Astrocyte of the spinal cord (primary cell): ENCODE measurements around the gene ACER1.

Source experiments
- DNase-seq: peaks from one replicate; pipeline ENCODE4 v3.0.0; 2011; ENCODE audit warnings: low read depth, low spot score
- H3K4me3 ChIP-seq: 2 replicates; pipeline ENCODE4 v1.5.1; 2011; ENCODE audit warnings: low read depth, mild to moderate bottlenecking, low read length, moderate library complexity
- in situ Hi-C: cut with HindIII; loops from 2 replicates; pipeline ENCODE4 v1.10.0; 2017; ENCODE audit warnings: low sequenced_read_pairs
- TF ChIP-seq, protein P1 (sequence below): IDR thresholded peaks from 2 replicates; pipeline ENCODE4 v1.5.1; 2012; ENCODE audit warnings: low read depth, mild to moderate bottlenecking, low read length, inconsistent platforms

Gene ACER1

DNA sequence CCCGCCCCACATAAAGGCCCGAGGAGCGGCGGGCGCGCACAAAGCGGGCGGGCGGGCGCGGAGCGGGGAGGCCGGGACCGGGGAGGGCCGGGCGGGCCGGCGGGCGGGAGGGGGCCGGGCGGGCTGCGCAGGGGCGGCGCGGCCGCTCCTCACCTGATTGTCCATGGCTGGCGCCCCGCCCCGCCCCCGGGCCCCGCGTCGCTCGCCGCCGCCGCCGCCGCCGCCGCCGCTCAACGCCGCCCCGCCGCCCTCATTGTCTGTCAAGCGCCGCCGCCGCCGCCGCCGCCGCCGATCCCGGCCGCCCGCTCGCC lies 53.8 kb downstream of the ACER1 start:
- peak overlapping the region; percentile 86 for H3K4me3 ChIP-seq
- in situ Hi-C loops, result loop anchor here (10.0 kb wide), 1 partner anchor 55 kb away; no protein-coding TSS in a partner anchor
- TF ChIP-seq, protein P1, sequence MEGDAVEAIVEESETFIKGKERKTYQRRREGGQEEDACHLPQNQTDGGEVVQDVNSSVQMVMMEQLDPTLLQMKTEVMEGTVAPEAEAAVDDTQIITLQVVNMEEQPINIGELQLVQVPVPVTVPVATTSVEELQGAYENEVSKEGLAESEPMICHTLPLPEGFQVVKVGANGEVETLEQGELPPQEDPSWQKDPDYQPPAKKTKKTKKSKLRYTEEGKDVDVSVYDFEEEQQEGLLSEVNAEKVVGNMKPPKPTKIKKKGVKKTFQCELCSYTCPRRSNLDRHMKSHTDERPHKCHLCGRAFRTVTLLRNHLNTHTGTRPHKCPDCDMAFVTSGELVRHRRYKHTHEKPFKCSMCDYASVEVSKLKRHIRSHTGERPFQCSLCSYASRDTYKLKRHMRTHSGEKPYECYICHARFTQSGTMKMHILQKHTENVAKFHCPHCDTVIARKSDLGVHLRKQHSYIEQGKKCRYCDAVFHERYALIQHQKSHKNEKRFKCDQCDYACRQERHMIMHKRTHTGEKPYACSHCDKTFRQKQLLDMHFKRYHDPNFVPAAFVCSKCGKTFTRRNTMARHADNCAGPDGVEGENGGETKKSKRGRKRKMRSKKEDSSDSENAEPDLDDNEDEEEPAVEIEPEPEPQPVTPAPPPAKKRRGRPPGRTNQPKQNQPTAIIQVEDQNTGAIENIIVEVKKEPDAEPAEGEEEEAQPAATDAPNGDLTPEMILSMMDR, result no peak
- DNase-seq, result no peak

DNA sequence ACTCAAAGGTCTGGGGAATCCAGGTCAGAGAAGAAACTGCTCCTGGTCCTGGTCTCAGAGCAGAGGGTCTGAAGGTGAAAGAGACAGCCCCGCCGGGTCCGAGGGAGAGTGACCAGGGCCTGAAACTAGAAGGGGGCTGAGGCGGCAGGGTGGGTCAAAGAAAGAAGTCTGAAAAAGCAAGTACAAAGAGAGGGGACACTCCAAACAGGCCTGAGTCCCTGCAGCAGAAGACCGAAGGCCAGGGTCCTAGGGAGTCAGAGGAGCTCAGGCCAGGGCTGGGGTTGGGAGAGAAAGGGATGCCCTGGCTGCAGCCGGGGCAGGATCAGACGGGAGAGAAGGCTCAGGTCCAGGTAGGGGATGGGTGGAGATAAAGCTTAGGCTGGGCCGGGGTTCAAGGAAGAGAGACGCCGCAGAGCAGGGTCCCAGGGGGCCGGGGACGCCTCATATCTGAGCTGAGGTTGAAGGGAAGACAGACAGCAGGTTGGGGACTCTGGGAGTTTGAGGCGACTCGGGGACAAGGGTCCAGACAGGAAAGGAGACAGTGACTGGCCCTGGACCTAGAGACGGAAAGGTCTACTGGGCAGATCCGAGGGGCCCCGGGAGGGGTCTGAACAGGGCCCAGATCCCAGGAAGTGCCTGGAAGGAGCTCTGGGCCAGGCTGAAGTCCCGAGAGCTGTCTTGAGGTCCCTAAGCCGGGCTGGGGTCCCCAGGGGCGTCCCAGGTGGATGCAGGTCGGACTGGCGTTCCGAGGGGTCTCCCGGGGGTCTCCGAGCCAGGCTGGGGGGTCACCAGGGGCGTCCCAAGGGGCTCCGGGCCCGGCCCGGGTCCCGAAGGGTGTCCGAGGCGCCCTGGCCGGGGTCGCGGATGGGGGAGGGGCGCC lies 54.4 kb downstream of the ACER1 start:
- no peak for DNase-seq
- TF ChIP-seq, protein P1, result no peak
- in situ Hi-C loops, result loop anchor here (10.0 kb wide), 1 partner anchor 54 kb away; no protein-coding TSS in a partner anchor
- peak overlapping the region; percentile 86 for H3K4me3 ChIP-seq

DNA sequence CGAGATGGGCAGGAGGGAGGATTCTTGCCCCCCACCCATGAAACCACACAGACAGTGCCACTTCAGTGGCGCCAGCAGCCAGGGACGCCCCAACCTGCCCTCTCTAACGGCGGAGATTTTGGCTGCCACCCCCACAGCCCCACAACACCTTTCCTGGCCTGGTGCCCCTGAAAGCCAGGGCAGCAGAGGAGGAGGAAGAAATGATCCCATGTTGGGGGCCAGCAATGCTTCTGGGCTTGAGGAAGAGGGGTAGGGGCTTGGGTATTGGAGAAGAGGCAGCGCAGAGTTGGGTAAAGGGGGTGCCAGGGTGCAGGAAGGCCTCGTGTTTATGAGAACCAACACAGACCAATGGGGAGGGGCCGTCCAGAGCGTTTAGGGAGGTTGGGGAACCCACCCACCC lies 55.4 kb downstream of the ACER1 start:
- H3K4me3 ChIP-seq, result peak overlapping the region; percentile 86
- no peak for DNase-seq
- TF ChIP-seq, protein P1, result no peak
- in situ Hi-C loops, result loop anchor here (10.0 kb wide), 1 partner anchor 53 kb away; no protein-coding TSS in a partner anchor

DNA sequence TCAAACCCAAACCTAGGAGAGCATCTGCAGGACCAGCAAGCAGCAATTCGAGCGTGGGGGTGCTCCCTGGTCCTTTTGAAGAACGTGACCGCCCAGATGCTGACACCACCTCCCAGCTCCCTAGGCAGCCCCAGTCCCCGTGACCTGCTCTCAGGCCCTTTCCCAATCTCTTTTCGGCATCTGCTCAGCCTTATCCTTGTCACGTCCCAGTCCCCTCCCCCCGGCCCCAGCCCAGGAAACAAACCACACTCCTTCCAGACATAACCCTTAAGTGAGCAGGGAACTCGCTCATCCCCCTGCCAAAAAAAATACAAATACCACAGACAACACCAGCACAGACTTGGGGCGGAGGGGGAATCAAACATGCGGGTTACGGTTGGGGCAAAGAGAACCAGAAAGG lies 57.0 kb downstream of the ACER1 start:
- in situ Hi-C loops, result loop anchor here (10.0 kb wide), 1 partner anchor 52 kb away; no protein-coding TSS in a partner anchor
- DNase-seq, result peak; percentile 59
- no peak overlapping the region for H3K4me3 ChIP-seq
- TF ChIP-seq, protein P1, result no peak

DNA sequence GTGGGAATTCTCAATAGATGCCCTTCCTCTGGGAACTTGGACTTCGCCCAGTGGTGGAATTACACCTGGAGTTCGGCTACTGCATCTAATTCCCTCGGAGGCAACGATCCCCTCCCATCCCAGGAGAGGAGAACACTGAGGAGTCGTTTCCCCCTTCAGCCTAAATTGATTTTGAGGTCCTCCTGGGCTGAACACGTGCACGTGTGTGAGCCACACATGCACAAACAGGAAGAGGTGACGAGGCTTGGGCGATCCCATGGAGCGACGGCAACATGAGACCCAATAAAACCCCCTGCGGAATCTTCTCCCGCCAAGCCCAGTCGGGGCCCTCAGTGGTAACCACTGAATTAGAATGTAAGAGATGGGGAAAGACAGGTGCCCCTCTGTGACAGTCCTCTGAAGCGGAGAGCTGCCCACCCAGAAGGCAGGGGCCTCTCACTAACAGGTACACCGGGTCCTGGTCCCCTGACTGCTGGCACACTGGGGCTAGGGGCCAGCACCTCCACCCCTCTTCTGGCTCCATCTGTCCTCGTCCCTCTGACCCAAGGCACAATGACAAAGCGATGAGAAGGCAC lies 58.2 kb downstream of the ACER1 start:
- DNase-seq, result no peak
- in situ Hi-C loops, result loop anchor here (10.0 kb wide), 1 partner anchor 50 kb away; no protein-coding TSS in a partner anchor
- no peak overlapping the region for H3K4me3 ChIP-seq
- TF ChIP-seq, protein P1, result no peak

DNA sequence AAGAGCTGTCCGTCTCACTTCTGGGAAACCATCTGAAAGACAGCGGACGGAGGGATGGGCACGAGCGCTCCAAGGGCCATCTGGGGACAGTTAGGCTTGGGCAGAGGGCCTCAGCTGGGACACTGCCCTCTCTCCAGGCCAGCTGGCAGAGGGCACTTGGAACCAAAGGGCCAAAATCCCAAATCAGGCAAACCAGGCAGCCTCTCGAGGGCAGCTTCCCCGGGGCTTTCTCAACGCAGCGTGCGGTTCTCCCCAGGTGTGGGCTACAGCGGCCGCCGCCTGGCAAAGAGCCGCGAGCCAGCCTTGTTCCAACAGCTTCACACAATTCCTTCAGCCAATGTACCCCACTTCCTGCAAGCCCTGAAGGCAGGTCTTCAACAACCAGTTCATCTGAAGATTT lies 58.7 kb downstream of the ACER1 start:
- TF ChIP-seq, protein P1, result no peak
- in situ Hi-C loops, result loop anchor here (10.0 kb wide), 1 partner anchor 50 kb away; no protein-coding TSS in a partner anchor
- no peak overlapping the region for H3K4me3 ChIP-seq
- DNase-seq, result no peak
